GM19397 (cell line): ENCODE results near the gene TNFAIP1.
"Not testable (repeated sequence)": the region's sequence is repeated elsewhere in the genome, so short reads cannot be mapped to it uniquely, and the experiment has no call there.

Source experiments
- ATAC-seq: cut with Tn5 transposase; IDR thresholded peaks from one replicate; pipeline ENCODE4 v1.9.1; 2021; ENCODE audit warnings: mild to moderate bottlenecking, moderate library complexity; ENCODE audit not compliant: unreplicated experiment

Gene TNFAIP1

GRCh38 chr17:28324267-28324745, 11.3 kb upstream of the TNFAIP1 start:
- no peak for ATAC-seq

GRCh38 chr17:28324781-28325180, 10.8 kb upstream of the TNFAIP1 start:
- ATAC-seq = no peak

GRCh38 chr17:28325211-28325610, 10.3 kb upstream of the TNFAIP1 start:
- ATAC-seq = no peak

GRCh38 chr17:28326114-28326513, 9.4 kb upstream of the TNFAIP1 start:
- ATAC-seq = no peak

GRCh38 chr17:28327031-28327607, 8.4 kb upstream of the TNFAIP1 start:
- no peak for ATAC-seq

GRCh38 chr17:28327709-28328108, 7.9 kb upstream of the TNFAIP1 start:
- no peak for ATAC-seq

- no peak for ATAC-seq
Observed at GRCh38 chr17:28328325-28328724, 7.2 kb upstream of the TNFAIP1 start.

GRCh38 chr17:28330671-28331070, 4.9 kb upstream of the TNFAIP1 start:
- no peak for ATAC-seq

- no peak for ATAC-seq
Observed at GRCh38 chr17:28331891-28332420, 3.6 kb upstream of the TNFAIP1 start.

GRCh38 chr17:28333083-28333746, 2.3 kb upstream of the TNFAIP1 start:
- ATAC-seq = no peak

- no peak for ATAC-seq
Observed at GRCh38 chr17:28334171-28334570, 1.4 kb upstream of the TNFAIP1 start.

- ATAC-seq = no peak
Observed at GRCh38 chr17:28334666-28335200, 828 bp upstream of the TNFAIP1 start.

GRCh38 chr17:28335959-28336871, 654 bp downstream of the TNFAIP1 start:
- no peak for ATAC-seq

GRCh38 chr17:28338056-28338768, 2.7 kb downstream of the TNFAIP1 start:
- ATAC-seq = no peak

GRCh38 chr17:28338769-28339212, 3.2 kb downstream of the TNFAIP1 start:
- not testable (repeated sequence) for ATAC-seq

GRCh38 chr17:28339431-28339830, 3.9 kb downstream of the TNFAIP1 start:
- ATAC-seq = no peak

GRCh38 chr17:28340374-28340773, 4.8 kb downstream of the TNFAIP1 start:
- ATAC-seq = no peak

GRCh38 chr17:28341516-28341915, 6.0 kb downstream of the TNFAIP1 start:
- no peak for ATAC-seq

- no peak for ATAC-seq
Observed at GRCh38 chr17:28342313-28342712, 6.8 kb downstream of the TNFAIP1 start.

- no peak for ATAC-seq
Observed at GRCh38 chr17:28343491-28343932, 8.0 kb downstream of the TNFAIP1 start.
